HCT116 (cell line): Measurements from ENCODE around the gene TNKS2. TPM values are rescaled to one million over a fixed set of nuclear protein-coding genes. Genes with fewer than 3 reads are reported as not detected.

ENCODE experiments used
- ATAC-seq: fragments of 200-7000 bp; cut with Tn5 transposase; 2 replicates; pipeline ENCODE4 v1.9.1; 2020; ENCODE audit warnings: mild to moderate bottlenecking, moderate library complexity
- BruUV-seq: library from RNA; stranded (reverse); fragments of 400-500 nt; replicated peaks from 2 replicates; lab custom pipeline; 2021; lab: Mats Ljungman, UMichigan
- CTCF ChIA-PET: fragments of 300-600 bp; sonication (Branson Sonifier 250); formaldehyde crosslinking; loops from one replicate; lab custom pipeline; 2021; ENCODE audit warnings: antibody characterized with exemption; lab: Charles Lee
- POLR2A ChIA-PET: fragments of 300-600, 350-600 bp; sonication (Branson Sonifier 250); formaldehyde crosslinking; loops from one replicate; lab custom pipeline; 2021; ENCODE audit warnings: antibody characterized with exemption; lab: Charles Lee
- RAD21 ChIA-PET, 2 experiments: fragments of 300-600 bp; sonication (Branson Sonifier 250); formaldehyde crosslinking; loops; one replicate each; lab custom pipeline; 2023; ENCODE audit warnings: low total read pairs in 2 of 2; ENCODE audit not compliant: uncharacterized antibody in 2 of 2, unreplicated experiment in 2 of 2, low non-redundant PET in 1 of 2; lab: Charles Lee
- DNase-seq: peaks from one replicate; pipeline ENCODE4 v3.0.0-alpha.2; 2010; ENCODE audit warnings: low read depth, low spot score
- H2AFZ ChIP-seq: fragments of 200-600 bp; shearing (Covaris generic), sonication (generic); 2 replicates; pipeline ENCODE4 v1.6.1; 2017; ENCODE audit warnings: low read depth, mixed run types, mixed read lengths, antibody characterized with exemption, low read length; ENCODE audit not compliant: poor library complexity, severe bottlenecking
- H3K27ac ChIP-seq: 2 replicates; pipeline ENCODE4 v1.5.1; 2012; ENCODE audit warnings: low read depth, low read length
- H3K27me3 ChIP-seq: fragments of 200-600 bp; sonication (generic); 2 replicates; pipeline ENCODE4 v1.6.1; 2016; ENCODE audit warnings: mixed run types, low read length, mixed read lengths; ENCODE audit not compliant: insufficient read depth
- H3K36me3 ChIP-seq, 2 experiments: fragments of 200-500 bp in 1 of 2; fragments of 200-600 bp in 1 of 2; sonication (Bioruptor generic) in 1 of 2; sonication (generic) in 1 of 2; 2 replicates each; pipeline versions ENCODE4 v1.5.1 to v1.6.1; 2014 to 2016; ENCODE audit warnings: low read length in 2 of 2, inconsistent platforms in 1 of 2, mixed read lengths in 1 of 2, mixed run types in 1 of 2; ENCODE audit not compliant: insufficient read depth in 2 of 2, control insufficient read depth in 1 of 2
- H3K4me1 ChIP-seq, 2 experiments: fragments of 200-600 bp in 1 of 2; sonication (generic) in 1 of 2; 2 replicates each; pipeline versions ENCODE4 v1.5.1 to v1.6.1; 2012 to 2017; ENCODE audit warnings: low read length in 2 of 2, inconsistent platforms in 1 of 2, mild to moderate bottlenecking in 1 of 2, mixed read lengths in 1 of 2, mixed run types in 1 of 2, moderate library complexity in 1 of 2; ENCODE audit not compliant: insufficient read depth in 2 of 2, control insufficient read depth in 1 of 2
- H3K4me2 ChIP-seq: fragments of 200-600 bp; sonication (generic); 2 replicates; pipeline ENCODE4 v1.6.1; 2017; ENCODE audit warnings: mixed run types, low read length, mixed read lengths
- H3K4me3 ChIP-seq, 2 experiments: fragments of 200-600 bp in 1 of 2; sonication (generic) in 1 of 2; replicated peaks in 1 of 2; 2 replicates each; pipeline ENCODE4 v1.5.1; 2011 to 2016; ENCODE audit warnings: low read length in 2 of 2, control low read depth in 1 of 2, low read depth in 1 of 2, mild to moderate bottlenecking in 1 of 2, mixed read lengths in 1 of 2, mixed run types in 1 of 2
- H3K79me2 ChIP-seq: fragments of 200-600 bp; sonication (generic); 2 replicates; pipeline ENCODE4 v1.6.1; 2017; ENCODE audit warnings: mild to moderate bottlenecking, mixed run types, low read length, moderate library complexity, mixed read lengths; ENCODE audit not compliant: insufficient read depth
- H3K9ac ChIP-seq: fragments of 200-600 bp; sonication (generic); 2 replicates; pipeline ENCODE4 v1.6.1; 2016; ENCODE audit warnings: low read length, mixed read lengths
- H3K9me2 ChIP-seq: fragments of 200-600 bp; sonication (generic), shearing (Covaris generic); 2 replicates; pipeline ENCODE4 v1.6.1; 2017; ENCODE audit warnings: mixed run types, mild to moderate bottlenecking, moderate library complexity; ENCODE audit not compliant: insufficient read depth
- H3K9me3 ChIP-seq, 2 experiments: fragments of 200-500 bp in 1 of 2; fragments of 200-600 bp in 1 of 2; sonication (Bioruptor generic) in 1 of 2; sonication (generic) in 1 of 2; 2 replicates each; pipeline ENCODE4 v1.6.1; 2014 to 2017; ENCODE audit warnings: low read length in 2 of 2, mixed read lengths in 2 of 2, inconsistent platforms in 1 of 2, low read depth in 1 of 2, mild to moderate bottlenecking in 1 of 2, mixed run types in 1 of 2, moderate library complexity in 1 of 2; ENCODE audit not compliant: control insufficient read depth in 1 of 2, insufficient read depth in 1 of 2
- H4K20me1 ChIP-seq: fragments of 200-600 bp; sonication (generic), shearing (Covaris generic); 2 replicates; pipeline ENCODE4 v1.6.1; 2017; ENCODE audit warnings: mixed run types, mild to moderate bottlenecking, moderate library complexity; ENCODE audit not compliant: insufficient read depth
- ATF3 ChIP-seq: IDR thresholded peaks from 2 replicates; pipeline ENCODE4 v1.6.1; 2012
- CBX3 ChIP-seq: IDR thresholded peaks from 2 replicates; pipeline ENCODE4 v1.6.1; 2012; ENCODE audit warnings: low read depth
- EGR1 ChIP-seq: IDR thresholded peaks from 2 replicates; pipeline ENCODE4 v1.6.1; 2012; ENCODE audit warnings: low read depth
- ELF1 ChIP-seq: IDR thresholded peaks from 2 replicates; pipeline ENCODE4 v1.6.1; 2012; ENCODE audit warnings: low read depth, borderline replicate concordance
- EZH2 ChIP-seq: fragments of 200-600 bp; sonication (generic); IDR thresholded peaks from 2 replicates; pipeline ENCODE4 v1.6.1; 2017; ENCODE audit warnings: antibody characterized with exemption, mixed run types
- JUND ChIP-seq: IDR thresholded peaks from 2 replicates; pipeline ENCODE4 v1.6.1; 2012
- POLR2AphosphoS5 ChIP-seq: IDR thresholded peaks from 2 replicates; pipeline ENCODE4 v1.6.1; 2011; ENCODE audit warnings: mild to moderate bottlenecking, low read depth, low read length, moderate library complexity
- RAD21 ChIP-seq: IDR thresholded peaks from 2 replicates; pipeline ENCODE4 v1.6.1; 2012; ENCODE audit warnings: low read depth, mild to moderate bottlenecking
- SIN3A ChIP-seq: IDR thresholded peaks from 2 replicates; pipeline ENCODE4 v1.6.1; 2012; ENCODE audit warnings: low read depth
- SP1 ChIP-seq: IDR thresholded peaks from 2 replicates; pipeline ENCODE4 v1.6.1; 2012; ENCODE audit warnings: low read depth
- TCF7L2 ChIP-seq: IDR thresholded peaks from 2 replicates; pipeline ENCODE4 v1.7.0; 2011; ENCODE audit warnings: borderline replicate concordance, inconsistent platforms; ENCODE audit not compliant: insufficient read depth, insufficient read length; ENCODE audit errors: extremely low read depth
- ZFX ChIP-seq: fragments of 450-650 bp; IDR thresholded peaks from 2 replicates; pipeline ENCODE4 v1.6.1; 2017
- intact Hi-C: fragments of 100-400 bp; cut with micrococcal nuclease; formaldehyde crosslinking; loops from 2 replicates; pipeline ENCODE4 v1.10.0; 2022
- total RNA-seq: library from RNA; stranded (reverse); gene quantifications from one replicate; pipeline ENCODE4 v1.2.1, GENCODE V29; 2021; ENCODE audit not compliant: unreplicated experiment
- TF ChIP-seq, protein P1 (sequence below): IDR thresholded peaks from 2 replicates; pipeline ENCODE4 v1.6.1; 2011; ENCODE audit warnings: mild to moderate bottlenecking, low read length, moderate library complexity; ENCODE audit not compliant: insufficient replicate concordance; ENCODE audit errors: extremely low read depth

TNKS2 gene
- total RNA-seq, 1 experiment from 2014 or later: 20.7 TPM

- no peak overlapping the region for H2AFZ ChIP-seq
- H4K20me1 ChIP-seq: no peaks in the 10 kb centered on the region
- ChIA-PET CTCF (no interaction called here), POLR2A (no interaction called here), RAD21 (no interaction called here)
- no TSS peak for BruUV-seq
- TF ChIP-seq JUND (no peak), ELF1 (no peak), ZFX (no peak), POLR2AphosphoS5 (no peak), EGR1 (no peak), SIN3A (no peak), EZH2 (no peak), CBX3 (no peak), RAD21 (no peak), TCF7L2 (no peak), ATF3 (no peak), SP1 (no peak)
- TF ChIP-seq, protein P1, sequence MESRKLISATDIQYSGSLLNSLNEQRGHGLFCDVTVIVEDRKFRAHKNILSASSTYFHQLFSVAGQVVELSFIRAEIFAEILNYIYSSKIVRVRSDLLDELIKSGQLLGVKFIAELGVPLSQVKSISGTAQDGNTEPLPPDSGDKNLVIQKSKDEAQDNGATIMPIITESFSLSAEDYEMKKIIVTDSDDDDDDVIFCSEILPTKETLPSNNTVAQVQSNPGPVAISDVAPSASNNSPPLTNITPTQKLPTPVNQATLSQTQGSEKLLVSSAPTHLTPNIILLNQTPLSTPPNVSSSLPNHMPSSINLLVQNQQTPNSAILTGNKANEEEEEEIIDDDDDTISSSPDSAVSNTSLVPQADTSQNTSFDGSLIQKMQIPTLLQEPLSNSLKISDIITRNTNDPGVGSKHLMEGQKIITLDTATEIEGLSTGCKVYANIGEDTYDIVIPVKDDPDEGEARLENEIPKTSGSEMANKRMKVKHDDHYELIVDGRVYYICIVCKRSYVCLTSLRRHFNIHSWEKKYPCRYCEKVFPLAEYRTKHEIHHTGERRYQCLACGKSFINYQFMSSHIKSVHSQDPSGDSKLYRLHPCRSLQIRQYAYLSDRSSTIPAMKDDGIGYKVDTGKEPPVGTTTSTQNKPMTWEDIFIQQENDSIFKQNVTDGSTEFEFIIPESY: no peak
- no peaks in the 10 kb centered on the region for H3K9me3 ChIP-seq
- no peak overlapping the region for H3K4me3 ChIP-seq
- H3K27ac ChIP-seq: no peak overlapping the region
- H3K36me3 ChIP-seq: no peaks in the 10 kb centered on the region
- DNase-seq (no peak), ATAC-seq (0 out of 2 replicates have a peak, but pooled peaks have one; percentile 34)
- H3K4me1 ChIP-seq: no peaks in the 10 kb centered on the region
- no peaks in the 10 kb centered on the region for H3K9me2 ChIP-seq
- no peaks in the 10 kb centered on the region for H3K27me3 ChIP-seq
- H3K4me2 ChIP-seq: no peak overlapping the region
- H3K9ac ChIP-seq: no peak overlapping the region
- no peaks in the 10 kb centered on the region for H3K79me2 ChIP-seq
- intact Hi-C loops: no loop called here
These were observed 11.0 kb upstream of the TNKS2 start for GRCh38 chr10:91787258-91787657.
